ENCODE measurements around the gene CLMN. TPM values are rescaled to one million over a fixed set of nuclear protein-coding genes. Genes with fewer than 3 reads are reported as not detected.

CLMN gene
- total and polyA plus RNA-seq, 2 of the 13 experiments (the other 11 are each of a cell fraction or from before 2014, with no cell fraction given): 15.1 to 16.7 TPM

DNA sequence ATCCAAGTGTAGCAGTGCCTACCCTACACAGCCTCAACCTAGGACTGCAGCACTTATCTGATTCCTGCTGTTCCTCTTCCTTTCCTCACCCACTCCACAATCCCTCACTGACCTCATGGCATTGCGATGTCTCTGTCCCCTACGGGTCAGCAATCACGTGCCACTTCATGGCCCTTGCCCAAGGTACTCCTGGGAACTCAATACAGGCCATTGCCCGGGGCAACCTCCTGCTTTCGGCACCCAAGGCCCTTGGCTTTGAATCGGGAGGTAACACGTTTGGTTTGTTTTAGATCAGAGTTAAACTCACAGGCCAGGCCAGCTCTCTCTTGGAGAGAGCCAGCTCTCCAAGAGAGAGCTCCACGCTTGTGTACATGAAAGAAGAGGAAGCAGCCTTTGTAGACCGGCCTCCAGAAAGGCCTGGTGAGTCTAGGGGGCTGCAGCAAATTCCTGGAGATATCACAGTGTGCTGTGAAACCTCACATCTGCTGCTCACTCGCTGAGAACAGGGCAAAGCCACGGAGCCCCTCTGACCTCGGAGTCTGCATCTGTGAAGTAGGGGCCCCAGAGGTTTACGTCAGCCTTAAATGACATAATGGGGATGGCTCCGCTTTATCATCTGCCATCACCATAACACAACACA is 12.2 kb downstream of the CLMN start (continued):
- no peak for TF ChIP-seq ZNF552 (CRISPR knock-in tag; IDR thresholded peaks at IDR 0.05; ENCODE audit: borderline replicate concordance)
- TF ChIP-seq KDM1A (CRISPR knock-in tag; IDR thresholded peaks at IDR 0.05): no peak
- no peak for TF ChIP-seq ZNF557 (CRISPR knock-in tag; IDR thresholded peaks at IDR 0.05)
- no peak for TF ChIP-seq CENPX (CRISPR knock-in tag; IDR thresholded peaks at IDR 0.05)
- TF ChIP-seq ZFY (CRISPR knock-in tag; IDR thresholded peaks at IDR 0.05): peak; percentile 35; the same call in 1 of the 2 replicates
- no peak for TF ChIP-seq ZNF724P (CRISPR knock-in tag; IDR thresholded peaks at IDR 0.05; ENCODE audit: borderline replicate concordance)
- TF ChIP-seq, protein P1, sequence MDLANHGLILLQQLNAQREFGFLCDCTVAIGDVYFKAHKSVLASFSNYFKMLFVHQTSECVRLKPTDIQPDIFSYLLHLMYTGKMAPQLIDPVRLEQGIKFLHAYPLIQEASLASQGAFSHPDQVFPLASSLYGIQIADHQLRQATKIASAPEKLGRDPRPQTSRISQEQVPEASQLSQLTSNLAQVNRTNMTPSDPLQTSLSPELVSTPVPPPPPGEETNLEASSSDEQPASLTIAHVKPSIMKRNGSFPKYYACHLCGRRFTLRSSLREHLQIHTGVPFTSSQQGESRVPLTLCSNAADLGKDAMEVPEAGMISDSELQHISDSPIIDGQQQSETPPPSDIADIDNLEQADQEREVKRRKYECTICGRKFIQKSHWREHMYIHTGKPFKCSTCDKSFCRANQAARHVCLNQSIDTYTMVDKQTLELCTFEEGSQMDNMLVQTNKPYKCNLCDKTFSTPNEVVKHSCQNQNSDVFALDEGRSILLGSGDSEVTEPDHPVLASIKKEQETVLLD (CRISPR knock-in tag; IDR thresholded peaks at IDR 0.05; ENCODE audit: low read depth): no peak
- TF ChIP-seq HDAC6 (IDR thresholded peaks at IDR 0.05; ENCODE audit: low read depth, low read length): no peak
- TF ChIP-seq ZFAT (CRISPR knock-in tag; conservative IDR thresholded peaks at IDR 0.05): no peak
- TF ChIP-seq, protein P2, sequence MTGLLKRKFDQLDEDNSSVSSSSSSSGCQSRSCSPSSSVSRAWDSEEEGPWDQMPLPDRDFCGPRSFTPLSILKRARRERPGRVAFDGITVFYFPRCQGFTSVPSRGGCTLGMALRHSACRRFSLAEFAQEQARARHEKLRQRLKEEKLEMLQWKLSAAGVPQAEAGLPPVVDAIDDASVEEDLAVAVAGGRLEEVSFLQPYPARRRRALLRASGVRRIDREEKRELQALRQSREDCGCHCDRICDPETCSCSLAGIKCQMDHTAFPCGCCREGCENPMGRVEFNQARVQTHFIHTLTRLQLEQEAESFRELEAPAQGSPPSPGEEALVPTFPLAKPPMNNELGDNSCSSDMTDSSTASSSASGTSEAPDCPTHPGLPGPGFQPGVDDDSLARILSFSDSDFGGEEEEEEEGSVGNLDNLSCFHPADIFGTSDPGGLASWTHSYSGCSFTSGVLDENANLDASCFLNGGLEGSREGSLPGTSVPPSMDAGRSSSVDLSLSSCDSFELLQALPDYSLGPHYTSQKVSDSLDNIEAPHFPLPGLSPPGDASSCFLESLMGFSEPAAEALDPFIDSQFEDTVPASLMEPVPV (CRISPR knock-in tag; IDR thresholded peaks at IDR 0.05): no peak
- no peak for TF ChIP-seq TEAD2 (CRISPR knock-in tag; IDR thresholded peaks at IDR 0.05)
- no peak for TF ChIP-seq DNMT3B (CRISPR knock-in tag; conservative IDR thresholded peaks at IDR 0.05)
- TF ChIP-seq TCF12 (IDR thresholded peaks at IDR 0.05): no peak
- TF ChIP-seq TCF12 (CRISPR knock-in tag; IDR thresholded peaks at IDR 0.05): no peak
- TF ChIP-seq, protein P3, sequence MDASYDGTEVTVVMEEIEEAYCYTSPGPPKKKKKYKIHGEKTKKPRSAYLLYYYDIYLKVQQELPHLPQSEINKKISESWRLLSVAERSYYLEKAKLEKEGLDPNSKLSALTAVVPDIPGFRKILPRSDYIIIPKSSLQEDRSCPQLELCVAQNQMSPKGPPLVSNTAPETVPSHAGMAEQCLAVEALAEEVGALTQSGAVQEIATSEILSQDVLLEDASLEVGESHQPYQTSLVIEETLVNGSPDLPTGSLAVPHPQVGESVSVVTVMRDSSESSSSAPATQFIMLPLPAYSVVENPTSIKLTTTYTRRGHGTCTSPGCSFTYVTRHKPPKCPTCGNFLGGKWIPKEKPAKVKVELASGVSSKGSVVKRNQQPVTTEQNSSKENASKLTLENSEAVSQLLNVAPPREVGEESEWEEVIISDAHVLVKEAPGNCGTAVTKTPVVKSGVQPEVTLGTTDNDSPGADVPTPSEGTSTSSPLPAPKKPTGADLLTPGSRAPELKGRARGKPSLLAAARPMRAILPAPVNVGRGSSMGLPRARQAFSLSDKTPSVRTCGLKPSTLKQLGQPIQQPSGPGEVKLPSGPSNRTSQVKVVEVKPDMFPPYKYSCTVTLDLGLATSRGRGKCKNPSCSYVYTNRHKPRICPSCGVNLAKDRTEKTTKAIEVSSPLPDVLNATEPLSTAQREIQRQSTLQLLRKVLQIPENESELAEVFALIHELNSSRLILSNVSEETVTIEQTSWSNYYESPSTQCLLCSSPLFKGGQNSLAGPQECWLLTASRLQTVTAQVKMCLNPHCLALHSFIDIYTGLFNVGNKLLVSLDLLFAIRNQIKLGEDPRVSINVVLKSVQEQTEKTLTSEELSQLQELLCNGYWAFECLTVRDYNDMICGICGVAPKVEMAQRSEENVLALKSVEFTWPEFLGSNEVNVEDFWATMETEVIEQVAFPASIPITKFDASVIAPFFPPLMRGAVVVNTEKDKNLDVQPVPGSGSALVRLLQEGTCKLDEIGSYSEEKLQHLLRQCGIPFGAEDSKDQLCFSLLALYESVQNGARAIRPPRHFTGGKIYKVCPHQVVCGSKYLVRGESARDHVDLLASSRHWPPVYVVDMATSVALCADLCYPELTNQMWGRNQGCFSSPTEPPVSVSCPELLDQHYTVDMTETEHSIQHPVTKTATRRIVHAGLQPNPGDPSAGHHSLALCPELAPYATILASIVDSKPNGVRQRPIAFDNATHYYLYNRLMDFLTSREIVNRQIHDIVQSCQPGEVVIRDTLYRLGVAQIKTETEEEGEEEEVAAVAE (CRISPR knock-in tag; IDR thresholded peaks at IDR 0.05; ENCODE audit: borderline replicate concordance): no peak
- peak; percentile 30; the same call in 1 of the 2 replicates for TF ChIP-seq ZFX (CRISPR knock-in tag; IDR thresholded peaks at IDR 0.05; ENCODE audit: low read depth)
- no peak for TF ChIP-seq HNF4A (CRISPR knock-in tag; IDR thresholded peaks at IDR 0.05)
- TF ChIP-seq, protein P4, sequence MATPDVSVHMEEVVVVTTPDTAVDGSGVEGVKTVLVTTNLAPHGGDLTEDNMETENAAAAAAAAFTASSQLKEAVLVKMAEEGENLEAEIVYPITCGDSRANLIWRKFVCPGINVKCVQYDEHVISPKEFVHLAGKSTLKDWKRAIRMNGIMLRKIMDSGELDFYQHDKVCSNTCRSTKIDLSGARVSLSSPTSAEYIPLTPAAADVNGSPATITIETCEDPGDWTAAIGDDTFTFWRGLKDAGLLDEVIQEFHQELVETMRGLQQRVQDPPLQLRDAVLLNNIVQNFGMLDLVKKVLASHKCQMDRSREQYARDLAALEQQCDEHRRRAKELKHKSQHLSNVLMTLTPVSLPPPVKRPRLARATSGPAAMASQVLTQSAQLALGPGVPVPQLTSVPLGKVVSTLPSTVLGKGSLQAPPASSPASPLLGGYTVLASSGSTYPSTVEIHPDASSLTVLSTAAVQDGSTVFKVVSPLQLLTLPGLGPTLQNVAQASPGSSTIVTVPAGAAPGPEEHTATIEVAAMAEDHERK (CRISPR knock-in tag; IDR thresholded peaks at IDR 0.05; ENCODE audit: low read depth): no peak
- TF ChIP-seq, protein P5, sequence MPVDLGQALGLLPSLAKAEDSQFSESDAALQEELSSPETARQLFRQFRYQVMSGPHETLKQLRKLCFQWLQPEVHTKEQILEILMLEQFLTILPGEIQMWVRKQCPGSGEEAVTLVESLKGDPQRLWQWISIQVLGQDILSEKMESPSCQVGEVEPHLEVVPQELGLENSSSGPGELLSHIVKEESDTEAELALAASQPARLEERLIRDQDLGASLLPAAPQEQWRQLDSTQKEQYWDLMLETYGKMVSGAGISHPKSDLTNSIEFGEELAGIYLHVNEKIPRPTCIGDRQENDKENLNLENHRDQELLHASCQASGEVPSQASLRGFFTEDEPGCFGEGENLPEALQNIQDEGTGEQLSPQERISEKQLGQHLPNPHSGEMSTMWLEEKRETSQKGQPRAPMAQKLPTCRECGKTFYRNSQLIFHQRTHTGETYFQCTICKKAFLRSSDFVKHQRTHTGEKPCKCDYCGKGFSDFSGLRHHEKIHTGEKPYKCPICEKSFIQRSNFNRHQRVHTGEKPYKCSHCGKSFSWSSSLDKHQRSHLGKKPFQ (CRISPR knock-in tag; IDR thresholded peaks at IDR 0.05; ENCODE audit: insufficient replicate concordance): no peak
- TF ChIP-seq CREB1 (IDR thresholded peaks at IDR 0.05): no peak
- TF ChIP-seq CREB1 (CRISPR knock-in tag; IDR thresholded peaks at IDR 0.05): no peak

Measured in HepG2 (cell line).